Bronchial epithelial cell (primary cell): Measurements from ENCODE around the gene PRL. TPM values are rescaled to one million over a fixed set of nuclear protein-coding genes. Genes with fewer than 3 reads are reported as not detected.

Experiments used
- DNase-seq: peaks from one replicate; pipeline ENCODE4 v3.0.0-alpha.2; 2010; ENCODE audit warnings: low read depth
- FAIRE-seq: peaks from 2 replicates; lab custom pipeline; 2011; peaks lifted over from hg19 to GRCh38; lab: Jason Lieb, UNC
- H3K27me3 ChIP-seq: 2 replicates; pipeline ENCODE4 v1.5.1; 2011; ENCODE audit warnings: low read length; ENCODE audit not compliant: control insufficient read depth, insufficient read depth
- H3K36me3 ChIP-seq: 2 replicates; pipeline ENCODE4 v1.5.1; 2011; ENCODE audit warnings: low read length; ENCODE audit not compliant: control insufficient read depth, insufficient read depth
- H3K4me3 ChIP-seq: 2 replicates; pipeline ENCODE4 v1.5.1; 2011; ENCODE audit warnings: mild to moderate bottlenecking, low read depth, low read length, control low read depth
- total RNA-seq: library from RNA; depleted of rRNA; stranded (reverse); fragments of >200 nt; gene quantifications from 2 replicates; pipeline ENCODE4 v1.2.1, GENCODE V29; 2014
- TF ChIP-seq, protein P1 (sequence below): IDR thresholded peaks from 2 replicates; pipeline ENCODE4 v1.5.1; 2011; ENCODE audit warnings: mild to moderate bottlenecking, moderate library complexity, low read length, control low read depth, inconsistent platforms; ENCODE audit not compliant: insufficient read depth, severe bottlenecking

Gene PRL
- total RNA-seq, 1 donor from 2014 or later: not detected

GRCh38 chr6:22306741-22307466, 10.1 kb upstream of the PRL start:
- TF ChIP-seq, protein P1, sequence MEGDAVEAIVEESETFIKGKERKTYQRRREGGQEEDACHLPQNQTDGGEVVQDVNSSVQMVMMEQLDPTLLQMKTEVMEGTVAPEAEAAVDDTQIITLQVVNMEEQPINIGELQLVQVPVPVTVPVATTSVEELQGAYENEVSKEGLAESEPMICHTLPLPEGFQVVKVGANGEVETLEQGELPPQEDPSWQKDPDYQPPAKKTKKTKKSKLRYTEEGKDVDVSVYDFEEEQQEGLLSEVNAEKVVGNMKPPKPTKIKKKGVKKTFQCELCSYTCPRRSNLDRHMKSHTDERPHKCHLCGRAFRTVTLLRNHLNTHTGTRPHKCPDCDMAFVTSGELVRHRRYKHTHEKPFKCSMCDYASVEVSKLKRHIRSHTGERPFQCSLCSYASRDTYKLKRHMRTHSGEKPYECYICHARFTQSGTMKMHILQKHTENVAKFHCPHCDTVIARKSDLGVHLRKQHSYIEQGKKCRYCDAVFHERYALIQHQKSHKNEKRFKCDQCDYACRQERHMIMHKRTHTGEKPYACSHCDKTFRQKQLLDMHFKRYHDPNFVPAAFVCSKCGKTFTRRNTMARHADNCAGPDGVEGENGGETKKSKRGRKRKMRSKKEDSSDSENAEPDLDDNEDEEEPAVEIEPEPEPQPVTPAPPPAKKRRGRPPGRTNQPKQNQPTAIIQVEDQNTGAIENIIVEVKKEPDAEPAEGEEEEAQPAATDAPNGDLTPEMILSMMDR: no peak
- Histone ChIP-seq H3K36me3 (no peaks in the 10 kb centered on the region), H3K27me3 (no peaks in the 10 kb centered on the region), H3K4me3 (no peak overlapping the region)
- FAIRE-seq (no peak), DNase-seq (no peak)

DNA sequence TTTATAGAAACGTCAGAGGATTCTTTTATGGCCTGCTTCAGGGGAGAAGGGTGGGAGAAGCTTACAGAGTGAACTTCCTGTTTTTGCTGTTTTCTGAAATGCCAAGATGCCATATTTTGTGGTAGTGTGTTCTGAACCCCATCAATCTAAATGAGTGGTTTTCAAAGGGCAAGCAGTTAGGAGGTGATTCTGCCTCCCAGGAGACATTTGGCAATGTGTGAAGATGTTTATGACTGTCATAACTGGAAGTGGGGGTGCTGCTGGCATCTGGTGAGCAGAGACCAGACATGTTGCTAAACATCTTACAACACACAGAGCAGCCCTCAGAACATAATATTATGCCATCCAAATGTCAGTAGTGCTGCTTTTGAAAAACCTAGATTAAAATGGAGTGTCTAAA, 6.0 kb upstream of the PRL start:
- no peaks in the 10 kb centered on the region for H3K36me3 ChIP-seq
- H3K27me3 ChIP-seq: no peaks in the 10 kb centered on the region
- TF ChIP-seq, protein P1: no peak
- FAIRE-seq: no peak
- no peak for DNase-seq
- H3K4me3 ChIP-seq: no peak overlapping the region

DNA sequence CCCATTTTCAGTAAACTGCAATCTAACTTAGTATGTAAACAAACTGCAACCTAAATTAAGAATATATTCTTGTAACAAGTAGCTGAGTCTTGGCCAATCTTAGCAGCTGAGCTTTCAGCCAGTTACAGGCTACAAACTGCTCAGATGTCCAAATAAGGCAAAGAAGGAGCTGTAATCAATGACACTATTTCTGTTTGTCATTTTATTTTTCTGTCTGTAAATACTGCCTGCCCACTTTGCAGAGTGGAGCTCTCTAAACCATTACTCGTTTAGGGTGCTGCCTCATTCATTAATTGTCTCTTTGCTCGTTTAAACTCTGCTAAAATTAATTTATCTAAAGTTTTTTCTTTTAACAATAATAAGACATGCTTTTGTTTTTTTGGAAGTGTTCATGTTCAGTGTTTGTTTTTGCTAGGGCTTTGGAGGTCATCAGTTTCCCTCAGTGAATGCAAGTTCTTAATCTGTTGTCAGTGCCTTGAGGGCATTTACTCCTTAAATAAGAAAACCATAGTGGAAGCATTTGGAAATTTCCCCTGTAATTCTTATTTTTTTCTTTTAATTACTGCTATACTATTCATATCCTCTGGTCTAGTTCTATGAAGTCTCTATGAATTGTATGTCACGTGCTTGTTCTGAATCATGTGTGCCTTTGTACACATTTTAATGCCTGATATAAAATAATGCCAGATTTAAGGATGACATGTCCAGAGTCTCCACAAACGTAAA, 3.6 kb upstream of the PRL start:
- FAIRE-seq (no peak), DNase-seq (no peak)
- H3K36me3 ChIP-seq: no peaks in the 10 kb centered on the region
- H3K4me3 ChIP-seq: no peak overlapping the region
- no peaks in the 10 kb centered on the region for H3K27me3 ChIP-seq
- TF ChIP-seq, protein P1: no peak

GRCh38 chr6:22298475-22298890, 1.6 kb upstream of the PRL start:
- FAIRE-seq: no peak
- DNase-seq: peak; percentile 31
- Histone ChIP-seq H3K4me3 (no peak overlapping the region), H3K27me3 (no peaks in the 10 kb centered on the region), H3K36me3 (no peaks in the 10 kb centered on the region)
- TF ChIP-seq, protein P1: no peak

GRCh38 chr6:22296067-22296466, 769 bp downstream of the PRL start:
- TF ChIP-seq, protein P1: no peak
- Histone ChIP-seq H3K27me3 (no peaks in the 10 kb centered on the region), H3K4me3 (no peak overlapping the region), H3K36me3 (no peaks in the 10 kb centered on the region)
- no peak for FAIRE-seq
- DNase-seq: no peak
